Adrenal gland (tissue), 5 donors: ENCODE data around the gene SDK1.

Experiments
- POLR2A ChIP-seq, 2 donors: fragments of 450-650 bp; IDR thresholded peaks; one replicate each; pipeline ENCODE4 v1.6.1; 2017; ENCODE audit warnings: antibody characterized with exemption in 2 of 2, mild to moderate bottlenecking in 2 of 2, moderate library complexity in 1 of 2
- TF ChIP-seq, protein P1 (sequence below), 6 experiments: fragments of 450-650 bp in 4 of 6; fragments of 200-600 bp in 2 of 6; sonication (generic) in 1 of 6; IDR thresholded peaks; 1 replicate in 5 of 6; 2 replicates in 1 of 6; pipeline versions ENCODE4 v1.5.1 to v1.8.0; 2016 to 2021; ENCODE audit warnings: antibody characterized with exemption in 6 of 6, mild to moderate bottlenecking in 2 of 6, moderate library complexity in 1 of 6
- donor health status: DM: no; HTN: no; CAD: no.

DNA sequence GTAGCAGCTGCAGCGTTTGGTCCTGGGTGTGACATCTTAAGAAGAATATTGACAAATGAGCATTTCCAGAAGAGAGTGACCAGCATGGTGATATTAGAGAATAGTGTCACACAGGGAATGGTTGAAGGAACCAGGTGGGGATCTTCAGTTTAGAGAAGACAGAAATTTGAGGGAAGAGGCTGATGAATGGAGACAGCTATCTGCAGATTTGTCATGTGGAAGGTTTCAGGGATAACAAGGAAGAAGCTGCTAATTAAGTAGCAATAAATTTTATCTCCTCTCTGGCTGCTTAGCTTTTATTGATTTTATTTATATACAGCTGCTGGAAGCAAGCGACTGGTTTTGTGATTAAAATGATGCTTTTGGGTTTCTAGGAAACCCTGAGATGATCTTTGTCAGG is 26.0 kb downstream of the SDK1 start:
- no peak for TF ChIP-seq POLR2A (IDR thresholded peaks at IDR 0.05)
- TF ChIP-seq, protein P1, sequence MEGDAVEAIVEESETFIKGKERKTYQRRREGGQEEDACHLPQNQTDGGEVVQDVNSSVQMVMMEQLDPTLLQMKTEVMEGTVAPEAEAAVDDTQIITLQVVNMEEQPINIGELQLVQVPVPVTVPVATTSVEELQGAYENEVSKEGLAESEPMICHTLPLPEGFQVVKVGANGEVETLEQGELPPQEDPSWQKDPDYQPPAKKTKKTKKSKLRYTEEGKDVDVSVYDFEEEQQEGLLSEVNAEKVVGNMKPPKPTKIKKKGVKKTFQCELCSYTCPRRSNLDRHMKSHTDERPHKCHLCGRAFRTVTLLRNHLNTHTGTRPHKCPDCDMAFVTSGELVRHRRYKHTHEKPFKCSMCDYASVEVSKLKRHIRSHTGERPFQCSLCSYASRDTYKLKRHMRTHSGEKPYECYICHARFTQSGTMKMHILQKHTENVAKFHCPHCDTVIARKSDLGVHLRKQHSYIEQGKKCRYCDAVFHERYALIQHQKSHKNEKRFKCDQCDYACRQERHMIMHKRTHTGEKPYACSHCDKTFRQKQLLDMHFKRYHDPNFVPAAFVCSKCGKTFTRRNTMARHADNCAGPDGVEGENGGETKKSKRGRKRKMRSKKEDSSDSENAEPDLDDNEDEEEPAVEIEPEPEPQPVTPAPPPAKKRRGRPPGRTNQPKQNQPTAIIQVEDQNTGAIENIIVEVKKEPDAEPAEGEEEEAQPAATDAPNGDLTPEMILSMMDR (IDR thresholded peaks at IDR 0.05), result no peak
